Urothelium cell line (cell line): ENCODE results near the gene MTPN.

ENCODE experiments used
- DNase-seq: peaks from one replicate; pipeline ENCODE4 v3.0.0; 2011; ENCODE audit warnings: low spot score, mixed read lengths
- FAIRE-seq: peaks from 2 replicates; lab custom pipeline; 2011; peaks lifted over from hg19 to GRCh38; lab: Jason Lieb, UNC

MTPN gene

DNA sequence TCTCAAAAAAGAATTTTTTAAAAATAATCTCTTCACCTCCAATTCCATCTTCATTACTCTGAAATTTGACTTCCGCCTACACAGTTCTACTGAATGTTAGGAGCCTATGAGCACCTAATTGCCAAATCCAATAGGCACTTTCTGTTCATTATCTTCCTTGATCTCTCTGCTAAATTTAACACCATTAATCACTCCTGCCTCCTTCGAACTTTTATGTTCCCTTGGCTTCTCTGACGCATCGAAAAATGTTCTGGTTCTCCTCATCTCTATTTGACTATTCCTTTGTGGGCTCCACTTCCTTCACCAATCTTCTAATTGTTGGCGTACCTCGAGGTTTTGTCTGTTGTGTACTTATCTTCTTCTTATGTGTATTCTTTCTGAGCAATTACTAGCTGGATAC lies 87.3 kb downstream of the MTPN start:
- DNase-seq (no peak), FAIRE-seq (no peak)

DNA sequence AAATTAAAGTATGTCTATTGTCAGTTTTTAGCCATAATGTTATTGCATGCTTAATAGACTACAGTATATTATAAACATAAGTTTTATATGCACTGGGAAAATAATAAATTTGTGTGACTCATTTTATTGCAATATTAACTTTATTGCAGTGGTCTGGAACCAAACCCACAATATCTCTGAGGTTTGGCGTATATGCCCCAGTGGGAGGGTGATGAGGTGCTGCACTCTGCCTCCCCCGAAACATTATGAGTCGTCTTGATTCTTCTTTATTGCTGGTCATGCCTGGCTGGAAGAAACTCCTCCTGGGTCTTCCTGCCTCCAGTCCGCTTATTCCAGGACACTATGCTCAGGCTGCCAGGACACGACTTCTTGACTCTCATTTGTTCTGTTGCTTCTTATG lies 88.4 kb downstream of the MTPN start:
- DNase-seq (no peak), FAIRE-seq (no peak)

DNA sequence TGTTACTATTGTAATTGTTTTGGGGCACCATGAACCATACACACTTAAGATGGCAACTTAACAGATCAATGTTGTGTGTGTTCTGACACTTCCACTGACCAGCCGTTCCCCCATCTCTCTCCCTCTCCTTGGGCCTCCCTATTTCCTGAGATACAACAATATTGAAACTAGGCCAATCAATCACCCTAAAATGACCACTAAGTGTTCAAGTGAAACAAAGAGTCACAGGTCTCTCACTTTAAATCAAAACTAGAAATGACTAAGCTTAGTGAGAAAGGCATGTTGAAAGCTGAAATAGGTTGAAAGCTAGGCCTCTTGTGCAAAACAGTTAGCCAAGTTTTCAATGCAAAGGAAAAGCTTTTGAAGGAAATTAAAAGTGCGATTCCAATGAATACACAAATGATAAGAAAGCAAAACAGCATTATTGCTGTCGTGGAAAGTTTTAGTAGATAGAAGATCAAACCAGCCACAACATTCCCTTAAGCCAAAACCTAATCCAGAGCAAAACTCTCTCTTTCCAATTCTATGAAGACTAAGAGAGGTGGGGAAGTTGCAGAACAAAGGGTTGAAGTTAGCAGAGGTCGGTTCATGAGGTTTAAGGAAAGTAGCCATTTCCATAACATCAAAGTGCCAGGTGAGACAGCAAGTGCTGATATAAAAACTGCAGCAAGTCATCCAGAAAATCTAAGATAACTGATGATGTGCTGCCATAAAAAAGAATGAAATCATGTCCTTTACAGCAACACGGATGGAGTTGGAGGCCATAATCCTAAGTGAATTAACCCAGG lies 90.6 kb downstream of the MTPN start:
- no peak for DNase-seq
- FAIRE-seq: no peak

DNA sequence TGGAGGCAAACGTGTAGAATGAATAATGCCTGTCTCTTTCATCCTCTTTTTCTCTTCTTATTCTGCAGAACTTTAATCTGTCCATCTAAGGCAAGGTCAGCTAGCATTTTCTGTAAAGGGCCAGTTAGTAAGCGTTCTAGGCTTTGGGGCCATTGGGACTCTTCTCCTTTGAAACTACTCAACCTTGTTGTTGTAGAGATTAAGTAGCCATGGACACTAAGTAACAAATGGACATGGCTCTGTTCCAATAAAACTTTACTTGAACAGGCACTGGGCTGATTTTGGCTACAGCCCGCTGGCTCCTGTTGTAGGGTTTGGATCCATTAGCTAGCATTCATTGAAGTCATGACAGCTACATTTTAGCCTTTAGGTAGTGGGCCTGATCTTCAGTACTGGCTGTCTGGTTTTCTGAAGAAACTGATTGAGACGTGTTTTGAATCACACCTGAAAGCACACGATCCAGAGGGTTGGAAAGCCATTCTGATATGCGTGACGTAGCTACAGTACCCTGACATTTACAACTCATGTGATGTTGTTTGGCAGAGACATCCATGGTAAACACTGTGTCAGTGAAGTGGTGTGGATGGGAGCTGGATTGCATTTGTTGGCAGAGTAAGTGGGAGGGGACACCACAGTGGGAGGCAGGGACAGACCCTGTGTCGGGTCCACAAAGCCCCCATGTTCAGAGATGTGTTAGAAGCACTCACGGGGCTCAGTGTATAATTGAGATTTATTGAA lies 92.5 kb downstream of the MTPN start:
- no peak for FAIRE-seq
- no peak for DNase-seq

DNA sequence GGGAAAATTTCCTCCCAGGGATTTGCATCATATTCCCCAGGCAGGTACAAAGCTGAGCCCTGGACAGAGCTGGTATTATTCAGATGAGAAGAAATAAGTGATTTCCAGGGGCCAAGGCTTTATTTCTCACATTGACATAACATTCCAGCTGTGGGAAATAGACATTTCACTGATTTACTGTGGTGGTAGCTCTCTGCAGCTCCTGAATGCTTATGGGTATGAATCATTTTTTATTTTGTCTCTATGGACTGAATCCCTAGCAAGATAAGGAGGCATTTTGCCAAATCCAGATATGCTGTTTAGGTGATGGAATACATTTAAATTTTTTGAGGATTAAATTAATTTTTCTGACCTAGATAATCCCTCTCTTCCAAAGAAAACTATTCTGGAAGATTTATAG lies 97.9 kb downstream of the MTPN start:
- DNase-seq: no peak
- no peak for FAIRE-seq

DNA sequence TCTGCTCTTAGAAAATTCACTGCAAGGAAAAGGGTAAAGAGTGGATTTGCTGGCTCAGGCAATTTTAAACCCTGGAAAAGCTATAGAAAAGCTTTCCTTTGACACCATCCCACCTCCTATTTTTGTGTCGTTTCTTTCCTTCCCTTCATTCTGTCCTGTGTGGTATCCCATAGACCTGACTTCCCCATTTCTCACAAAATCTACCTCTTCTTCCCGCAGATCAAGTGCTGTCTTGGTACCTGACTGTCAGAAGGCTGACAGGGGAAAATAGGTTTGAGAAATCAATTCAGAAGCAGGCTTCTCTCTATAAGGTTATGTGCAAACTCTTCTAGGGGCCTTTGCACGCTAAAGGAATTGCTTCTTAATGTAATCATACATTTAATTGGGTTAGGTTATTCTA lies 98.9 kb downstream of the MTPN start:
- DNase-seq (no peak), FAIRE-seq (no peak)

DNA sequence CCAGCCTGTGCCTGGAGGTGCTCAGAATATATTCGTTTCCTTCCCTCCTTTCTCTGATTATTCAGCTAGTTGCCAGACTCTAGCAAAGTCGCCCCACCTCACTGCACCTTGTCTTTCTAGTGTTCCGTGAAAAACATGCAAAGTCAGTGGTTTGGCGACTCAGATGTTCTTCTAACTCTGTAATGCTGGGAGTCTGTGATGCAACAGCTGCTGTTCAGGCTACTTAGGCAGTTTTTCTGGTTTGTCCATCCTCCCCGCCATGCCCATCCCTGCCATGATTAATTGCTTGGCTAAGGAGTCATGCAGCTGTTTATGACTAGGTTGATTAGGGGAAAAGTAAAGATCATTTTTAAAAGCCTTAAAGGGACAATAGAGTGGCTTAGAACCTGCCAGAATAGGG lies 99.4 kb downstream of the MTPN start:
- no peak for DNase-seq
- FAIRE-seq: no peak
